Renal cortex interstitium (tissue), 11 donors: ENCODE measurements around the gene CATSPERB. TPM values are rescaled to one million over a fixed set of nuclear protein-coding genes. Genes with fewer than 3 reads are reported as not detected.
"Not testable (repeated sequence)": the region's sequence is repeated elsewhere in the genome, so short reads cannot be mapped to it uniquely, and the experiment has no call there.

ENCODE experiments used
- DNase-seq, 11 donors: peaks; one replicate each; pipeline ENCODE4 v3.0.0-alpha.2; 2013; ENCODE audit warnings: low read depth in 9 of 11, low spot score in 4 of 11; ENCODE audit errors: extremely low read depth in 1 of 11
- polyA plus RNA-seq, 3 donors: library from polyadenylated mRNA; unstranded; fragments of 120-200 nt; gene quantifications; one replicate each; pipeline ENCODE4 v1.2.1, GENCODE V29; 2013; ENCODE audit not compliant: insufficient read length in 3 of 3

Gene CATSPERB
- polyA plus RNA-seq, 3 donors, result 0.63 to 1.1 (median 0.68) TPM

GRCh38 chr14:91681893-91682563, 49.9 kb downstream of the CATSPERB start:
- DNase-seq, result no peak

- no peak for DNase-seq
Measured at GRCh38 chr14:91681118-91681517, 50.8 kb downstream of the CATSPERB start.

- DNase-seq, result no peak
Measured at GRCh38 chr14:91679273-91679672, 52.6 kb downstream of the CATSPERB start.

GRCh38 chr14:91677687-91678086, 54.2 kb downstream of the CATSPERB start:
- not testable (repeated sequence) for DNase-seq

GRCh38 chr14:91674911-91675310, 57.0 kb downstream of the CATSPERB start:
- no peak for DNase-seq

- DNase-seq, result no peak
Measured at GRCh38 chr14:91669867-91670266, 62.0 kb downstream of the CATSPERB start.

GRCh38 chr14:91667101-91667500, 64.8 kb downstream of the CATSPERB start:
- DNase-seq, result not testable (repeated sequence)

GRCh38 chr14:91660790-91661189, 71.1 kb downstream of the CATSPERB start:
- DNase-seq, result no peak

- DNase-seq, result no peak
Measured at GRCh38 chr14:91654836-91655235, 77.0 kb downstream of the CATSPERB start.

- DNase-seq, result no peak
Measured at GRCh38 chr14:91653451-91653850, 78.4 kb downstream of the CATSPERB start.

- DNase-seq, result peak in 2 of 11 donors; percentile 7 to 14
Measured at GRCh38 chr14:91649930-91650329, 82.0 kb downstream of the CATSPERB start.

GRCh38 chr14:91647856-91648255, 84.0 kb downstream of the CATSPERB start:
- DNase-seq, result no peak

- DNase-seq, result no peak
Measured at GRCh38 chr14:91636604-91637003, 95.3 kb downstream of the CATSPERB start.

- DNase-seq, result no peak
Measured at GRCh38 chr14:91624757-91625156, 107.1 kb downstream of the CATSPERB start.

- no peak for DNase-seq
Measured at GRCh38 chr14:91614187-91614586, 117.7 kb downstream of the CATSPERB start.

GRCh38 chr14:91613459-91614112, 118.3 kb downstream of the CATSPERB start:
- DNase-seq, result no peak

- no peak for DNase-seq
Measured at GRCh38 chr14:91611528-91611927, 120.4 kb downstream of the CATSPERB start.

GRCh38 chr14:91609161-91609560, 122.7 kb downstream of the CATSPERB start:
- no peak for DNase-seq

- DNase-seq, result no peak
Measured at GRCh38 chr14:91607322-91608047, 124.4 kb downstream of the CATSPERB start.

- DNase-seq, result no peak
Measured at GRCh38 chr14:91606851-91607250, 125.0 kb downstream of the CATSPERB start.
